Melanocyte of skin (primary cell): ENCODE results near the gene RDH12. TPM values are rescaled to one million over a fixed set of nuclear protein-coding genes. Genes with fewer than 3 reads are reported as not detected.

ENCODE experiments used
- small RNA-seq, 2 donors: library from RNA; depleted of rRNA; stranded (forward); fragments of <200 nt; gene quantifications; one replicate each; pipeline ENCODE3, GENCODE V24; 2012
- total RNA-seq, 2 donors: library from RNA; depleted of rRNA; stranded (reverse); fragments of >200 nt; gene quantifications; 2 replicates each; pipeline ENCODE4 v1.2.3, GENCODE V29; 2012

Gene RDH12
- total RNA-seq: 1 to 10 TPM in 1 of 2 donors, not detected in 1; 1.4 TPM

GRCh38 chr14:67701492-67701891, at the start of gene RDH12:
Gene RDH12, plus strand, starts transcription at chr14:67701886. Its CDS starts 20,757 bp downstream, at chr14:67722643.

GRCh38 chr14:67674480-67675218, 27.0 kb upstream of the RDH12 start, which contains the start of gene VTI1B:
Gene VTI1B, minus strand, starts transcription at chr14:67674632. Its CDS starts 143 bp downstream, at chr14:67674489.

GRCh38 chr14:67695394-67695949, 6.2 kb upstream of the RDH12 start, which contains the start of gene RDH11:
Gene RDH11, minus strand, starts transcription at chr14:67695764. Its CDS starts 61 bp downstream, at chr14:67695703.

Small RNA genes lying within 50 kb of the gene (small RNA-seq; reads per million reads assigned to genes)
- gene AL049779.3 (0 reads per million in 2 donors), gene RN7SL369P (0 reads per million in 2 donors), gene RNA5SP386 (0 reads per million in 2 donors)

Other genes starting within 250 kb of the RDH12 start
- gene TMEM229B, start 213.2 kb upstream of the RDH12 start, total RNA-seq: 10 to 100 TPM; 24.0 to 38.9 TPM
- gene PLEKHH1, start 168.6 kb upstream of the RDH12 start, total RNA-seq: 10 to 100 TPM; 33.0 to 53.3 TPM
- 10 to 100 TPM; 24.1 to 32.6 TPM for gene PIGH, start 101.6 kb upstream of the RDH12 start, total RNA-seq
- gene ARG2, start 82.0 kb upstream of the RDH12 start, total RNA-seq: 10 to 100 TPM in 1 of 2 donors, 1 to 10 TPM in 1; 9.3 to 18.0 TPM
- 10 to 100 TPM; 36.5 to 39.3 TPM for gene VTI1B, start 27.3 kb upstream of the RDH12 start, total RNA-seq
- gene RDH11, start 6.1 kb upstream of the RDH12 start, total RNA-seq: 100 to 1,000 TPM; 174 to 281 TPM
- gene ZFYVE26, start 114.7 kb downstream of the RDH12 start, total RNA-seq: 100 to 1,000 TPM in 1 of 2 donors, 10 to 100 TPM in 1; 85.9 to 107 TPM
- 10 to 100 TPM; 37.2 to 44.3 TPM for gene RAD51B, start 117.9 kb downstream of the RDH12 start, total RNA-seq